Stimulated activated naive CD4-positive, alpha-beta T cell treated with Interleukin-2 at 50 U/mL for 16 hours (primary cell): ENCODE measurements around the gene MAGI1.

ENCODE experiments used
- DNase-seq: peaks from one replicate; lab custom pipeline; 2025; lab: John Stamatoyannopoulos, UW

MAGI1 gene

DNA sequence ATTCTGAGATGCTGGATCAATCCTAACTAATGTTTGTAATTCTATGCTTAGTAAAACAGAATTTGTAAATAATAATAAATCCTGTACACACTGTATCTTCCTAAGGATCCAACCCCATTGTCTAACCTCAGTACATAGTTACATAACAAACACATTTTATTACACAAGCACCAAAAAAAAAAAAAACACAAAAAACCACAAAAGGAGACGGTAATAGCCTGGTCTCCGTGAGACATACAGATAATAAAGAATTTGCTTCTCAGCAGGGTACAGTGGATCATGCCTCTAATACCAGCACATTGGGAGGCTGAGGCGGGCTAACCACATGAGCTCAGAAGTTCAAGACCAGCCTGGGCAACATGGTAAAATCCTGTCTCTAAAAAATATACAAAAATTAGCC, 558.7 kb downstream of the MAGI1 start:
- no peak for DNase-seq

DNA sequence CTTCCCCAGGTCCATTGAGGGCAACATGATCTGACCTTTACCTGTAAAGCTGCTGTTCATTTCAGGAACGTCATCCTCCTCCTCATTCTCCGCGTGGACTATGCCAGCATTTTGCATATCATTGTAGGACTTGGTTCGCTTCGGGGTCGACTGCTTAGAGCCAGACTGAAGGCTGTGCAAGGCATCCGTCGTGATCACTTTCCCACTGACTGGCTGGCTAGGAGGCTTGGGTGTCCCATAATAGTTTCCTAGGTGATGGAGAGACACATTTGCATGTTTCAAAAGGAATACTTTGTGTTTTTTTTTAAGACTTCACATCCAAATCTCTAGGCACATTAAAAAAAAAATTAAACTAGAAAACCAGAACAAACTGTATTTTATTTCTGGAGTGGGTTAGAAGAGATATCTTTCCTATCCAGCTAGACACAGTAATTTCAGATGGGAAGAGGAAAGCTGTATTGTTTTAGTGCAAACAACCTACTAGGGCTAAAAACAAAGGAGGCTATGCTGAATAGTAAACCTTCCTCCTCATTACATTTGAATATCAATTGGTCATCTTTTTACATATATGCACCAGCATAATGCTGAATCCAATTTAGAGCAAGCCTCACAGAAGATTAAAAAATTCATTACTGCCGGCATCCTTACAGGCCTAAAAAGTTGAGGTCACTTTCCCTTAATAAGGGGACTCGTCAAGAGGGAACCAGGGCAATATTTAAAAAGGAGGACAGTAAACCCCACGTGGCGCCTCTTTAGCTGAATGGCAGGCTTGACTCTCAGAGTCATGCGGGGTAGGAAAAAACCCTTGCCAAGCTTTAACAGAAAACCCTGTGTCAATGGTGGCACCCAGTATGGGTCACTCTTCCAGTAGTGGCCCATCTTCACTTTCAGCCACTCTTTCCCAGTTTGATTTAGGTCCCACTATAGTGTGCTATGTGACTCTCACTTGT, 559.9 kb downstream of the MAGI1 start:
- DNase-seq, result no peak

DNA sequence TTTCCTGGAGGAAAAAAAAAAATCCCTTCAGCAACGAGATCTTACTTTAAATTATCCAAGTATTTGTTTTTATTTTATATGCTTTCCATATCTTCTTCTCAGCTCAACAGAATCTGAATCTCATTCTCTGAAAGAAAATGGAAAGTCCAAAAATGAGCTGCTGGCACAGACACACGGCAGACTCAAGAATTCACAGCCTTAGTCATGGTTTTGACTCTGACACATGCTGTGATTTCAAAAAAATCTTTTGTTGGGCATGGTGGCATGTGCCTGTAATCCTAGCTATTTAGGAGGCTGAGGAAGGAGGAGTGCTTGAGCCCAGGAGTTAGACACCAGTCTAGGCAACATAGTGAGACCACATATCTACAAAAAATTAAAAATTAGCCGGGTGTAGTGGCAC, 565.0 kb downstream of the MAGI1 start:
- no peak for DNase-seq

DNA sequence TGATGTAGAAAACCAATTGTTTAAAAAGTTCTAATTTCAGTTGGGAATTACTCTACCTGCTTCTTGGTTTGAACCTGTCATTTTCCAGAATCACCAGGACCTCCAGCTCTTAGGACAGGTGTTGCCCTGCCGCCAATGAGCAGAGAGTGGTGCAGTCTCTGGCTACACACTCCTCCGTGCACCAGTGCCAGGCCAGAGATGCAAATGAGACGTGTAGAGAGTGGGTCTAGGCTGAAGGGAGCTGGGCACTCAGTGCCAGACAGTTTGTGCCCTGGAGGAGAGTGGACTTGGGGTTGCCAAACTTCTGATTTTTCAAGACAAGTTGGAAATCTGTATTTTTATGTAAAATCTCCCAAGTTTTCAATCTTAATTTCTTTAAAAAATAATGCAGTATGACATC, 566.2 kb downstream of the MAGI1 start:
- DNase-seq, result no peak

DNA sequence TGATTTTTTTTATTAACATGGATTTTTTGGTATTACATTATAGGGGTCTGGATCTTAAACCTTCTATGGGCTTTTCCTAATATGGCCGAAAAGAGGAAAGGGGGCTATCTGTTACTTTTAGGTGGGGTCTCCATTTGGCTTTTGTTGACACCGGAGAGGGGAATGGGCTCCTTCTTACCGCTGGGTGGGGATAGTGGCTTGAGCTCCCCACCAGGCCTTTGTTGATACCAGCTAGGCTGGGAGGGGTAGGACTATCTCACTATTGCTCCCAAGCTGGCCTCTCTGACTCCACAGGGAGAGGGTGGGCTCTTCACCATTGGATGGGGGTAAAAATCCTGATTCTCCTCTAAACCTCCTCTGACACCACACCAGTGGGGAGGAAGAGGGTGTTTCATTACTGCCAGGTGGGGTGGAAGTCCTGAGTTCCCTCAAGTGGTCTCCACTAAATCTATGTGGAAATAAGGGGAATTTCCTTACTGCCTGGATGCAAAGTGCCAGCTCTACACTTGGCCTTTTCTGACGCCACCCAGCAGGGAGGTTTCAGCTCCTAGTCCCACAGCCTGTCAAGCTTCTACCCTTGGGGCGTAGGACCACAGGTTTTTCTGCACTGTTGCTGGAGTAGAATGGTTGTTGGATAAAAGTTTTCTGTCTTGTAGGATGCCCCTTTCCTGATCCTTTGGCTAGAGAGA, 572.3 kb downstream of the MAGI1 start:
- DNase-seq, result no peak

DNA sequence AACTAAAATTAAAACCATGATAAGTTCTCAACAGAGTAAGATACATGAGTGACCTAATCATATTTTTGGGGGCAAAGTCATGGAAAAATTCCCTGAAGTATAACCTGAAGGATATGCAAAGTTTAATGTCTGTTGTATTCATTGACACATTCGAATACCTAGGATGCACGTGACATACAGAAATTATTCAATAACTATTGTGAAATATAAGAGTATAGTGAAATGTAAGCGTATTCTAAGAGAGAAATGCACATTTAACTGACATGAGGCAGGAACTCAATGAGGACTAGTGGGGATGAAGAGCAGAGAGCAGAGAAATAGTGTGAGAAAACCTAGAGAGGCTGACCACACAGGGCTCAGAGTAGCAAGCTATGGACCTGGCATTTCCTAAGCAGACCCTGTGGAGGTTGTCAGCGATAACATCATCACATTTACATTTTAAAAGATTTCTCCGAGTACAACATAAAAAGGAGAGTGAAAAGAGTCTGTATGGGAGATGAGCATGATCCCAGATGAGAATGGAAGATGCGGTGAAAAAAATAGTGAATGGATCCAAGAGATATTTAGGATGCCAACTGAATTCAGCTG, 588.8 kb downstream of the MAGI1 start:
- no peak for DNase-seq

DNA sequence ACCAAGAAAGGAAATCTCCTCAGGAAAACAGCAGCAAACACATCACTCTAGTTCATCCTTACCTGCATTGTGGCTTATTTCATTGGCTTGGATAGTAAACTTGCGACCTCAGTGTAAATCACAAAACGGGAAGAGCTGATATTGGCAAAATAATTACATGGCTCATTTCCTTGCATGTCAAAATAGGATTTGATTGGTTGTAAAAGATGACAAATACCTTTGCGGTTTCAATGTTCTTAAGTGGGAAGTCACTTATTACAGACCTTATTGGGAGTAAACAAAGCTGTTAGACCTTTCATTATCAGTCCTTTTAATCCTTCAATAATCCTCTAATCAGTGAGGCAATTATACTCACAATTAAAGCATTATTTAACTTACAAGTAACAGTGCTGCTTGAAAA, 590.6 kb downstream of the MAGI1 start:
- DNase-seq, result no peak

DNA sequence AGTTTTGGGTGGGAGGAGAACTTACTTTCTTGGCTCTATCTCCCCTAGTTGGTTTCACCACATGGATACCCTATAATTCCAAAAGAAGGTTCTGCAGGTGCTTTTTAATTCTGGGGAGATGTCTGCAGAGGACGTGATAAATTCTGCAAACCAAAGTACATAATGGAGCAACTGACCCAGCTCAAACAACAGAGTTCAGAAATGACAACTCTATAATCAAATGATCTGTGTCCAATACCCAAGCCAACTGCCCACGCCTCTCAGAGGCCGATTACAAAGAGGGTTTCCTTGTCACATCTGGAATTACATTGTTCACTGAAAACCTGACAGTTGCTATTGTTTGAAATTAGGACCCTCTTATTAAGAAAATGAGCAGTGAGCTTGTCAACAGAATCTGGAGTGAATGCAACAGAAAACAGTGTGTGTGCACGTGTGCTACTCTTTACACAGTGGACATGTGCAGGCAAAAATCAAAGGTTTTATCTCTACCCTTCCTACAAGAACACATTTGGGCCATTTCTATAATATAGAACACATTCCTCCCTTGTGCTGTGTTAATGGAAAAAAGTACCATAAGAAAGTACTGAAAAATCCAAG, 593.0 kb downstream of the MAGI1 start:
- DNase-seq, result no peak

DNA sequence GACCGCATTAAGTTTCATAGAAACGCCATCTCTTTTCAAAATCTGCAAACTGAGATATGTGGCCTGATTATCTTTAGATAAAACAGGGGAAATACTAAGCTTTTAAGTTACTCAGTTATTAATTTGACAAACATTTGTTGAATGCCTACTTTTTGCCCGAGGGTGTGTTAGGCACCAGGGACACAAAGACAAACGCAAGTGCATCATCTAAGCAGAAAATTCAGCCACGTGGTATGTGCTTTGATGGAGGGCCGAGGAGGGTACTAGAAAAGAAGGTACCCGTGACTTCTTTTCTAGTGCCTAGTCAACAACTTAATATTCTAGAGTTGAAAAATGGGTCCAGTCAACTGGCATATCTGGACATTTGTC, 594.3 kb downstream of the MAGI1 start:
- no peak for DNase-seq

DNA sequence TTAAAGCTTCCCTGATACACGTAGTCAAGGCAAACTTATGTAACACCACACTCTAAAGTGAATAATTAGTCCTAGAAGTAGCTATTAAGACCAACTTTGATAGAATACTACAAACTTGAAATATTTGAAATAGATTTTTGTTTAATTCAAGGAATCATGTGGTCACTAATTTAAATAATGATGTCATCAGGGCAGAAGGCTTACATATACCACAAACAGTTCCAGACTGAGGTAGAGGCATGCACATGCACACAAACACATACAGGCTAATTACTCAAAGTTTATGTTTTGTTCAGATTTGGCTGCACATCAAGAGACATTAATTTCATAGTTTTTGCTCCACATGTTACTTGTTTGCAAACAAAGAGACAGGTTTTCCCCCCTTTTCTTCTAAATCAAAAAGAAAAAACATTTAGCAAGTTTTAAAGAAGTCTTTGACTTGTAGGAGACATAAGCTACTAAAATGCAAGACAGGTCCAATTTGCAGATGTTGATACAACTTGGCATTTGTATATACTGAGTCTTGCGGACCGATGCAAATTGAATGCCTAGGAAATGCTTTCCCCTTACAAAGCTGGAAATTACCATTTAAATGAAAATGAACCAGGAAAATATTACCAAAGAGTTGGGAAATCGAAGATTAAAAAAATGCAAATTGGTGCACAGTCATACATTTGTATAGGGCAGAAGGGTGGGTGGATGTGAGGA, 594.8 kb downstream of the MAGI1 start:
- no peak for DNase-seq

DNA sequence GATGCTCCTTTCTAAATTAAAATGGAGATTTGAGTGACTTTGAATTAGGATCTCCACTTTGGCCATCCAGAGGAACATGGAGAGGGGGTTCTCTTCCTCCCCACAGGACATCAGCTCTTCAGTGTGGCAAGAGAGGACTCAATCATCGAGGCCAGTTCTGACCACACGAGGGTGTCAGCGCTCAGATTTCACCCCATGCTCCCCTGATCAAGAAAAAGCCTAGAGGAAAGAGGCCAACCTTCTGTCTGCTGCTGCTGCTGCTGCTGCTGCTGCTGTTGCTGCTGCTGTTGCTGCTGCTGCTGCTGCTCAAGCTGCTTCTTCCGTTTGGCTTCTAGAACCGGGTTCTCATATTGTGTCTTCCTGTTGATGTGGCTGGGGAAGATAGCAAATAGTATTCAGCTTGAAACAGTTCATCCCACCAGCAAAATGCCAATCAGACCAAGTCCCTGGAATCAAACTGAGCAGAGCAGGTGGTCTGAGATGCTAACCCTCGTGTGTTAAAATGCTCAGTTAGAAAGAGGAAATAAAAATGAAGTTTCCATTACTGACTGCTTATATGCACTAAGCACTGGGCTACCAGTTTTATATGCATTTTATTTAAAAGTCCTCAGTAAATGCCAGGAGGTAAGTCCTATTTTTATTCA, 599.0 kb downstream of the MAGI1 start:
- DNase-seq, result no peak

DNA sequence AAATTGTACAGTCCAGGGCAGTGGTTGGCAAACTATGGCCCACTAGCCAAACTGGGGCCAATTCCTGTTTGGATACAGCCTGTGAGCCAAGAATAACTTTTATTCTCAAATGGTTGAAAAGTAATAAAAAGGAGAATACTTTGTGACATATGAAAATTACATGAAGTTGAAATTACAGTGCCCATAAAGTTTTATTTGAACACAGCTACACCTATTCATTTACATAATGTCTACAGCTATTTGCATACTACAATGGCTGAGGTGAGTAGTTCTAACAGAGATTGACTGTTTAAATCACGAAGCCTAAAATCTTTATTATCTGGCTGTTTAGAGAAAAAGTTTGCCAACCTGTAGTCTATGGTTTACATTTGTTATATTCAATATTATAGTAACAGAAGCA, 600.1 kb downstream of the MAGI1 start:
- no peak for DNase-seq

DNA sequence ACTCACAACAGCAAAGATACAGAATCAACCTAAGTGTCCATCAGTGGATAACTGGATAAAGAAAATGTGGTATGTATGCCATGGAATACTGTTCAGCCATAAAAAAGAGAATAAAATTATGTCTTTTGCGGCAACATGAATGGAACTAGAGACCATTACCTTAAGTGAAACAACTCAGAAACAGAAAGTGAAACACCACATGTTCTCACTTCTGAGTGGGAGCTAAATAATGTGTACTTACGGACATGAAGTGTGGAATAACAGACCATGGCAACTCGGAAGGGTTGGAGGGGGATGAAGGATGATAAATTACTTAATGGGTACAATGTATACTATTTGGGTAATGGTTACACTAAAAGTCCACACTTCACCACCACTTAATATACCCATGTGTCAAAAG, 600.6 kb downstream of the MAGI1 start:
- DNase-seq, result no peak

DNA sequence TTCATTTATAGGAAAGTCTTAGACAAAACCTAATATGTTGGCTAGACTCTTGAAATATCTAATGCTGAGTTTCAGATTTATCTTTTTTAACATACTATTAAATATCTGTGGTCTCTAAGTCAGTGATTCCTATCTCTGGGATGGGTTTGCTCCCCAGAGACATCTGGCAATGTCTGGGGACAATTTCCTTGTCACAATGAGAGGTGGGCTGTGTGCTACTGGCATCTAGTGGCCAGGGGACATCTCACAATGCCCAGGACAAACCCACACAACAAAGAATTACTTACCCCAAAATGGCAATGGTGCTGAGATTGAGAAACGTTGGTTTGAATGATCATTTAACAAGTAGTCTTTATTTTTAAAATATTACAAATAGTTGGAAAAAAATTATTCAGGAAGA, 602.1 kb downstream of the MAGI1 start:
- no peak for DNase-seq

DNA sequence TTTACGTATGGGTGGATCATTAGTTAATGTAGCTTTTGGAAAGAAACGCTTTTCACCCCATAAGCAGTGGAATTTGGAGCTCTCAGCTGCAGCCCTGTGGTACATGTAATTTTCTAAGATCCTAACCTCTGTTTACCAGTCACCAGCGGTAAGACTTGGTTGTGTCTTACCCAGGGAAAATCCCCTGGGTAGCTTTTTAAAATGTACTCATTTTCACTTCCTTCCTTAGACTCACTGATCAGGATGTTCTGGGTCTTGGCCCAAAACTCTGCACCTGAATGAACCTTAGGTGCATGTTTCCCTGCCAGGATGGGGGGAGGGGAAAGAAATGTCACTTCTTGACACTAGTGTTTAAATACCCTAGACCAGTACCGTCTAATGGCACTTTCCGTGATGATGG, 605.2 kb downstream of the MAGI1 start:
- no peak for DNase-seq

DNA sequence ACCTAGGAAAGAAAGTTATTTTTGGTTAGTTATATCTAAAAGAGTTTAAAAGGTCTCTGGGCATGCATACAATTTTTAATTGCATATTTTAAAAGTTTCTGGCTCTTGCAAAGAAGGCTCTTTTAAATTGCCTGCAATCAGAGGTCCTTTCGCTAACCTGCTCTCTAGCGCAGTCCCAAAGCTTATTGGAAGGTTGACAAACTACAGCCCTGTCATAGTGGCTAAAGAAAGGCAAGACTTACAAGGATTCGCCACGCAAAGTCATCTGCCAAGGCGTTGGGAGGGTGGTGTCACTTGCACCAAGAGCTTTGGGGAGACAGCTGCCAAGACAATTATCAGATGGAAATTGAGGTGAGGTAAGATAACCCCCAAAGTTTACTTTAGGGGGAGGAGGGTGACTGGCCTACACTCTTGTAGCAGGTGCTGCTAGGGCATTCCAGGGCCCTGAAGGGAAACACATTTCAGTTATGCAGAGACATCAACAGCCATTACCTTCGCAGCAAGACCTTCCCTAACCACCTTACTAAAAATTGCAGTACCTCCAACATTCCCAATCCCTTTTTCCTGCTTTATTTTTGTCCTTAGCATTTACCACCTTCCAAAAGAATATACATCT, 606.2 kb downstream of the MAGI1 start:
- DNase-seq, result no peak

DNA sequence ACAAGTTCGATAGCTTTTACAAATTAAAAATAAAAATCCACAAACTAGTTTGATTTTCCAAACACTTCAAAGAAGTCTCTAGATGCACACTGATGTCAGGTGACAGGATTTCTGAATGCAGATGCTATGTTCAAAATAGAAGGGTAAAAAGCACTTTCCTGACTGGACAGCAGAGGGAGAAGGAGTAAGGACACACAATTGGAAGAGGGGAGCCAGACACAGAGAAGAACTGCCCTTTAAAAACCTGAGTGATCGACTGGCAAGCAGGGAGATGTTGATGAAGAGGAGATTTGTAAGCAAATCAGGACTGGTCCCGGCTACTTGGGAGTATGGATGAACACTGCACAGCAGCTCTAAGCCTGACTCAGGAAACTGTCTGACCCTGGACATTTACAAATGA, 612.8 kb downstream of the MAGI1 start:
- DNase-seq, result no peak

DNA sequence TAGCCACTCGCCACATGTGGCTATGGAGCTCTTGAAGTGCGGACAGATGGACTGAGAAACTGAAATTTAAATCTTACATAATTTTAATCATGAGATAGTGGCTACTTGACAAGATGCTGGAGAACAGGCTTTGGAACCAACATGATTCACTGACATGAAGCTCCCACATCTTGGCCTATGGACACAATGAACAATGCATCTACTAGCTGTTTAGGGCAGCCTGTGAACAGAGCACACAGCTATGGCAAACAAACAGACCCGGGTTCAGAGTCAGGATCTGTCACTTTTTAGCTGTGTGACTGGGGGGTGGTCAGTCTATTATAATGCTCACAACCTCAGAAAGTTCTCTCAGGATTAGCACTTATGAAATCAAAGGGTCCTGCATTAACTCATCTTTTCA, 616.6 kb downstream of the MAGI1 start:
- DNase-seq, result no peak

DNA sequence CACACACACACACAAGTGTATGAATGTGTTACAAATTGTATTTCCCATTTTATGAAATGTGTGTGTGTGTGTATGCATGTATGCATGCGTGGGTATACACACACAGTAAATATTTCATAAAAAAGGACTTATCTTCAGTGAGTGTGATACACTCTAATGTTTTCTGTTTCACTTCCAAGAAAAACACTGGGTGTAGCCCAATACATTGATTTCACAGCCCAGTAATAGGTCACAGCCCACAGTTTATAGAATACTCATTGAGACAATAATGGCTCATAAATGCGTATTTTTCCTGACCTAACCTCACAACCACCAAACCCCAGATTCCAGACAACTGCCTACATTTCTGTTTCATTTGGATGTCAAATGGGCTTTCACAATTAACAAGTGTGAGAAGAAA, 619.5 kb downstream of the MAGI1 start:
- DNase-seq, result no peak

DNA sequence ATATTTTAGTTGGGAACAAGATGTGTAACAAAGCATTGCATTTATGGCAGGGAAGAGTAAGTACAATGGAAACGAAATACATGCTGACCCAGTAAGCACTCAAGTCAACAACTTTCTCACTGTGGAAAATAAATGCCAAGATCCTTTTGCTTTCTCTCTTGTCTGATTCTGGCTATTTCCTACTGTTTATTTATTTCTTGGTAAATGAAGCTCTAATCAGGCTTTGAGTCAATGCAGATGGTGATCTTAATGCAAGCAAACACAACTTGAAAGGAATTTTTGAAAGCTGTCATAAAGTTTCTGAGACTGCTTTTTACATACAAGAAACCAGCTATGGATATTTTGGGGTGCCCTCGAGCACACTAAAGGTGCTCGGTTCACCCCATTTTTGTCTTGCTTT, 624.8 kb downstream of the MAGI1 start:
- no peak for DNase-seq

DNA sequence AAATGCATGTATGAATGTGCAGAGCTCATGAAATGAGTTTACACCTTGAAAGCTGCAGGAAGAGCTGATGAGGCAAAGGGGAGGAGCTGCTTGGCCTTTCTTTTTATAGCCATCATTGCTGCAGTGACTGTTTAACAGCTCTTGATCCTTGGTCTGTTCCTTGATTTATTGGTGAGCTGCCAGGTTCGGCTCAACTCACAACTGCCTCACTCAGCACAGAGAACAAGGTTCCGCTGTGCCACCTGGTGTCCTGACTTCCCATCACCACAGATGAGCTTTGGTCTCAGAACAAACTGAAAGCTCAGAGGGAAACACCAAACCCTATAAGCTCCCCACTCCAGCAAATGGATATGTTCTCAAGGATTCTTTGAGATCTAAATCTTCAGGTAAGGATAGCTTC, 626.1 kb downstream of the MAGI1 start:
- no peak for DNase-seq
